Measurements from ENCODE around the gene TRRAP.

- TF ChIP-seq EP300 (IDR thresholded peaks at IDR 0.05) (no peak), POLR2AphosphoS5 (IDR thresholded peaks at IDR 0.05) (no peak), POLR2A (IDR thresholded peaks at IDR 0.05) (no peak)
- TF ChIP-seq, protein P1, sequence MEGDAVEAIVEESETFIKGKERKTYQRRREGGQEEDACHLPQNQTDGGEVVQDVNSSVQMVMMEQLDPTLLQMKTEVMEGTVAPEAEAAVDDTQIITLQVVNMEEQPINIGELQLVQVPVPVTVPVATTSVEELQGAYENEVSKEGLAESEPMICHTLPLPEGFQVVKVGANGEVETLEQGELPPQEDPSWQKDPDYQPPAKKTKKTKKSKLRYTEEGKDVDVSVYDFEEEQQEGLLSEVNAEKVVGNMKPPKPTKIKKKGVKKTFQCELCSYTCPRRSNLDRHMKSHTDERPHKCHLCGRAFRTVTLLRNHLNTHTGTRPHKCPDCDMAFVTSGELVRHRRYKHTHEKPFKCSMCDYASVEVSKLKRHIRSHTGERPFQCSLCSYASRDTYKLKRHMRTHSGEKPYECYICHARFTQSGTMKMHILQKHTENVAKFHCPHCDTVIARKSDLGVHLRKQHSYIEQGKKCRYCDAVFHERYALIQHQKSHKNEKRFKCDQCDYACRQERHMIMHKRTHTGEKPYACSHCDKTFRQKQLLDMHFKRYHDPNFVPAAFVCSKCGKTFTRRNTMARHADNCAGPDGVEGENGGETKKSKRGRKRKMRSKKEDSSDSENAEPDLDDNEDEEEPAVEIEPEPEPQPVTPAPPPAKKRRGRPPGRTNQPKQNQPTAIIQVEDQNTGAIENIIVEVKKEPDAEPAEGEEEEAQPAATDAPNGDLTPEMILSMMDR (IDR thresholded peaks at IDR 0.05): no peak
Observed at GRCh38 chr7:98860071-98860470, 18.3 kb upstream of the TRRAP start.

Measured in upper lobe of left lung (tissue), 4 donors.